Activated CD8-positive, alpha-beta T cell treated with anti-CD3 and anti-CD28 coated beads for 36 hours (primary cell): ENCODE measurements around the gene NDFIP1. TPM values are rescaled to one million over a fixed set of nuclear protein-coding genes. Genes with fewer than 3 reads are reported as not detected.

Source experiments
- ATAC-seq: fragments of 200-7000 bp; cut with Tn5 transposase; one replicate; pipeline ENCODE4 v1.10.0; 2021; ENCODE audit warnings: mild to moderate bottlenecking, moderate library complexity
- CTCF ChIA-PET: fragments of 350-600 bp; sonication (Branson Sonifier 250); formaldehyde crosslinking; loops from one replicate; lab custom pipeline; 2021; ENCODE audit warnings: antibody characterized with exemption; lab: Charles Lee
- POLR2A ChIA-PET: fragments of 350-600 bp; sonication (Branson Sonifier 250); formaldehyde crosslinking; loops from one replicate; lab custom pipeline; 2021; ENCODE audit warnings: antibody characterized with exemption; lab: Charles Lee
- DNase-seq: peaks from one replicate; pipeline ENCODE4 v3.0.0-alpha.2; 2020
- H3K27ac Mint-ChIP-seq: one replicate; pipeline ENCODE4 v1.8.0; 2021; ENCODE audit warnings: mild to moderate bottlenecking, mixed read lengths
- H3K27me3 Mint-ChIP-seq: one replicate; pipeline ENCODE4 v1.8.0; 2021; ENCODE audit warnings: mixed read lengths
- H3K36me3 Mint-ChIP-seq: one replicate; pipeline ENCODE4 v1.8.0; 2021; ENCODE audit warnings: low read depth, mixed read lengths
- H3K4me1 Mint-ChIP-seq: one replicate; pipeline ENCODE4 v1.8.0; 2021; ENCODE audit warnings: low read depth, mixed read lengths
- H3K4me3 Mint-ChIP-seq: one replicate; pipeline ENCODE4 v1.8.0; 2021; ENCODE audit warnings: mild to moderate bottlenecking, moderate library complexity, mixed read lengths
- H3K9me3 Mint-ChIP-seq: one replicate; pipeline ENCODE4 v1.8.0; 2021; ENCODE audit warnings: mixed read lengths
- CTCF ChIP-seq: fragments of 200-600 bp; IDR thresholded peaks from one replicate; pipeline ENCODE4 v1.8.0; 2022; ENCODE audit warnings: antibody characterized with exemption, mild to moderate bottlenecking
- intact Hi-C: fragments of 100-400 bp; cut with micrococcal nuclease; formaldehyde crosslinking; loops from one replicate; pipeline ENCODE4 v1.10.0; 2022
- total RNA-seq, 2 experiments: library from RNA; stranded (reverse); gene quantifications; one replicate each; pipeline ENCODE4 v1.2.3, GENCODE V29; 2021

Gene NDFIP1, protein sequence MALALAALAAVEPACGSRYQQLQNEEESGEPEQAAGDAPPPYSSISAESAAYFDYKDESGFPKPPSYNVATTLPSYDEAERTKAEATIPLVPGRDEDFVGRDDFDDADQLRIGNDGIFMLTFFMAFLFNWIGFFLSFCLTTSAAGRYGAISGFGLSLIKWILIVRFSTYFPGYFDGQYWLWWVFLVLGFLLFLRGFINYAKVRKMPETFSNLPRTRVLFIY
- total RNA-seq, result 10 to 100 TPM; 93.8 to 96.9 TPM

GRCh38 chr5:142108432-142109330 lies at the start of gene NDFIP1:
TSS of gene NDFIP1 (plus strand) at chr5:142108779. CDS start at chr5:142108975, 196 bp downstream.
- H3K4me1 Mint-ChIP-seq, result peaks cover 65% of the 10 kb centered on the region
- H3K4me3 Mint-ChIP-seq, result peak within 1 kb of the TSS; percentile 93
- peak within 1 kb of the TSS; percentile 96 for H3K27ac Mint-ChIP-seq
- ATAC-seq (peak; percentile 84), DNase-seq (peak; percentile 88)
- ChIA-PET POLR2A (interaction anchor here (0.8 to 6.1 kb wide), 25 partner anchors 10 to 140 kb away, joined by 3 to 129 read pairs (median 5); partner anchors contain the start of genes GNPDA1 and RNF14), CTCF (interaction anchor here (0.6 to 4.2 kb wide), 16 partner anchors 9 to 140 kb away, joined by 3 to 57 read pairs (median 4); partner anchors contain the start of genes GNPDA1 and RNF14)
- no peaks in the 10 kb centered on the region for H3K27me3 Mint-ChIP-seq
- TF ChIP-seq CTCF, result no peak
- intact Hi-C loops, result loop anchor here (2.0 to 5.0 kb wide), 3 partner anchors 34 to 92 kb away; no protein-coding TSS in a partner anchor
- H3K36me3 Mint-ChIP-seq, result peaks cover 40% of the 10 kb centered on the region
- peaks cover 7% of the 10 kb centered on the region for H3K9me3 Mint-ChIP-seq

GRCh38 chr5:142059304-142059940 lies 49.2 kb upstream of the NDFIP1 start:
- Mint-ChIP-seq H3K27ac (no peak overlapping the region), H3K9me3 (no peaks in the 10 kb centered on the region), H3K36me3 (no peaks in the 10 kb centered on the region), H3K4me1 (peaks cover 24% of the 10 kb centered on the region), H3K27me3 (peaks cover 2% of the 10 kb centered on the region), H3K4me3 (no peak overlapping the region)
- POLR2A ChIA-PET, result no interaction called here
- CTCF ChIA-PET, result no interaction called here
- intact Hi-C loops, result no loop called here
- DNase-seq (no peak), ATAC-seq (no peak)
- TF ChIP-seq CTCF, result no peak

DNA sequence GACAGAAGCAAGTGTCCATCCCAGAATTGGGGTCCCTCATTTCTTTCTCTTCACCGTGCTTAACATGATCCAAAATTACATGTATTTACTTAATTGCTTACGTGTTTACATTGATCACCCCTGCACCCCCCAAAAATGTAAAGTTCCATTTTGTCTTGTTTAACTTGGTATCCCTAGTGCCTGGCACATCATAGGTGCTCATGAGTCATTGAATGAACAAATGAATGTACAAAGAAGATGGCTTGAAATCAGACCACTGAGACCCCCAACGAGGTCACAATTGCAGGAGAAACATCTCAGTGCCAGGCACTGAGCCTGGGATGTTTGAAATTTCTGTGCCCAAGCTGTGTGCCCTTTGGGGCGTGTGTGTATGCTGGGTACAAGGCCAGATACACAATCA lies 45.2 kb upstream of the NDFIP1 start:
- H3K27me3 Mint-ChIP-seq, result no peaks in the 10 kb centered on the region
- CTCF ChIA-PET, result interaction anchor here (1.1 to 1.6 kb wide), 5 partner anchors 10 to 94 kb away, joined by 3 to 6 read pairs (median 3); partner anchors contain the start of gene RNF14
- H3K9me3 Mint-ChIP-seq, result no peaks in the 10 kb centered on the region
- POLR2A ChIA-PET, result interaction anchor here (1.3 to 1.7 kb wide), 3 partner anchors 32 to 46 kb away, joined by 3 to 5 read pairs (median 4); partner anchors contain the start of gene NDFIP1
- no peaks in the 10 kb centered on the region for H3K36me3 Mint-ChIP-seq
- H3K27ac Mint-ChIP-seq, result peak overlapping the region; percentile 19
- ATAC-seq (peak; percentile 47), DNase-seq (no peak)
- peak overlapping the region; percentile 14 for H3K4me3 Mint-ChIP-seq
- no peak for TF ChIP-seq CTCF
- intact Hi-C loops, result loop anchor here (5.0 kb wide), 1 partner anchor 46 kb away; no protein-coding TSS in a partner anchor
- H3K4me1 Mint-ChIP-seq, result peaks cover 12% of the 10 kb centered on the region

DNA sequence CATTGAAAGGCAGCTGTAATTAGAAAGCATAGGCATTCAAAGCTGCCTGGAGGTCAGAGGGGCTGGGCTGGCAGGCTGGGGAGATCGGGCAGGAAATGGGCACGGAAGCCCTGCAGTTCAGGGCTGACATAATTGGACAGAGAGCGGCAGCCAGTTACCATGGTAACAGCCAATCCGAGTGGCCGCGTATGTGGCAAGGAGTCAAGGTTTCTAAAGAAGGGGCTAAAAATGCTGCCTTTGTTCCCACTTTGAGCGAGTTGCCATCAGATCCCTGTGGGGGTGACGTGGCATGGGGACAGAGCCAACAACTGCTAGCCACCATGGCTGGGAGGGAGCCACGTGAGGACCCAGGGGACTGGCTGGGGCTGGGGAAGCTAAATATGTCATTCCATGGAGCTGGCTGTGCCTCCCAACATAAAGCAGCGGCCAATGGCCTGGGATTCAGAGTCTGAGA lies 44.7 kb upstream of the NDFIP1 start:
- H3K27ac Mint-ChIP-seq, result peak overlapping the region; percentile 19
- H3K4me1 Mint-ChIP-seq, result peaks cover 12% of the 10 kb centered on the region
- H3K4me3 Mint-ChIP-seq, result peak overlapping the region; percentile 14
- ChIA-PET CTCF (interaction anchor here (1.1 to 1.6 kb wide), 7 partner anchors 11 to 103 kb away, joined by 3 to 6 read pairs (median 3); partner anchors contain the start of gene RNF14), POLR2A (interaction anchor here (1.6 to 1.7 kb wide), 2 partner anchors 31 to 43 kb away, joined by 3 to 5 read pairs; no protein-coding TSS in a partner anchor)
- ATAC-seq, result peak; percentile 93
- TF ChIP-seq CTCF, result no peak
- DNase-seq, result peak; percentile 74
- intact Hi-C loops, result loop anchor here (5.0 kb wide), 1 partner anchor 47 kb away; no protein-coding TSS in a partner anchor
- no peaks in the 10 kb centered on the region for H3K36me3 Mint-ChIP-seq
- no peaks in the 10 kb centered on the region for H3K9me3 Mint-ChIP-seq
- no peaks in the 10 kb centered on the region for H3K27me3 Mint-ChIP-seq
